GM15510 (cell line): ENCODE results near the gene KRTAP10-8.

Source experiments
- POLR2A ChIP-seq: IDR thresholded peaks from 3 replicates; pipeline ENCODE4 v1.6.1; 2011; ENCODE audit warnings: borderline replicate concordance; ENCODE audit not compliant: insufficient read length; ENCODE audit errors: extremely low read depth

Gene KRTAP10-8

DNA sequence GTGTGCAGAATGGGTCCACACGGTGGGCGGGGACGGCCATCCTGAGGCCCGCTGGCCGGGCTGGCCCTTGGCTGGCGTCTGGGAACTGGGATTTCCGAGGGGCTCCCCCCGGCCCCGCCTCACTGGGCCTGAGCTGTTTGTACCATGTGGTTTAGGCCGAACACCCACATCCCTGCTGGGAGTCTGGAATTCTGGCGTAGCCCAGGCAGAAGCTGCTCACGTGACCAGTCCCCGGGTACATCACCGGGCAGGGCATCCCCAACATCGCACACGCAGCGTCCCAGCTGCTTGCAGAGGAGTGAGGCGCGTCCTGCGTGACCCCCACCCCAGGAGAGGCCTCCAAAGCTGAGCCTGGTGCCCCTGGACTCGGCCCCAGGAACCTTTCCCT lies 9.4 kb upstream of the KRTAP10-8 start:
- TF ChIP-seq POLR2A: no peak

DNA sequence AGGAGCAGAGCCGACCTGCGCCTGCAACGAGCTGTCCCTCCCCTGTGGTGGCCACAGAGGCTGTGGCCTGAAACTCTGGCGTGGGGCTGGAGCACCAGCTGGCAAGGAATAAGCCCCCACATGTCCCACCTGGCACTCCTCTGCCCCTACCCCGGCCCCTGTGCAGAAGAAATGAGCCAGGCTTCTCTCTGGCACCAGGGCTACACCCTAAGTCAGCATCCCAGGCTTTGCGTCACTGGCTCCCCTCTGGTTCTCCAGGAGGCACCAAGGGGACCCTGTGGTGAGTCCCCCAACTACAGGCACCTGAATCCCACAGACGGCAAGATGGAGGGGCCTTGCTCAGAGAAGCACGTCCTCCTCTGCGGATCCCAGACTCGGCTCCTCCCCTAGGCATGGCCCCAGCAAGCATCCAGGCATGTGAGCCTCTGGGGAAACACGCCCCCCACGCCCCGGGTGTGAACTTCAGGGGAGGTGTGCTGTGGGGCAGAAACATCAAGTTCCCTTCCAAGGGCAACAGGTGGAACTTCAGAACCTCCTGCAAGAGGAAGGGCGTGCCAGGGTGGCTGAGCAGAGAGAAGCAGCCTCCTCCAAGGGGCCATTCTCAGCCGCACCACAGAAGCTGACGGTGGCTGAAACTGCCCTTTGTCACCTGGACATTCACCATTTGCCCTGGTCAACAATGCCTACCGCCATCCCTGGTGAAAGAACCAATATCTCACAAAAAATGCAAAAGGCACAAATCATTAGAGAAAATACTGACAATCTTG lies 8.6 kb upstream of the KRTAP10-8 start:
- no peak for TF ChIP-seq POLR2A

DNA sequence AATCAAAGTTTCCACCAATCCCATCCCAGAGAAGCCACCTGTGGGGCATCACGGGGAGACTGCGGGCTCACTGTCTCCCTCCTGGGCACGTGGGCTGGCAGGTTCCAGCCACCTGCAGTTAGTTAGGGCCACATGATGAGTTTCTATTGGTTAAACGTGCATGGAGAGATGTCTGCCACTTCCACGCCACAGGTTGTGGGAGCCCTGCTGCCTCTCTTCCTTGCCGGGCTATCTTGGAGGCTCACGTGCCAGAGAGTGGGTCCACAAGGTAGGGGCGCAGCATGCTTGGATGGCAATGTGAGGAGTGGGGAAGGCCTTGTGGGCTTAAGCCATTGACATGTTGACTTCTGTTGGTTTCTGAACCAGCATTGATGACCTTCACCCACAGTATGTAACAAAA lies 8.0 kb upstream of the KRTAP10-8 start:
- no peak for TF ChIP-seq POLR2A

DNA sequence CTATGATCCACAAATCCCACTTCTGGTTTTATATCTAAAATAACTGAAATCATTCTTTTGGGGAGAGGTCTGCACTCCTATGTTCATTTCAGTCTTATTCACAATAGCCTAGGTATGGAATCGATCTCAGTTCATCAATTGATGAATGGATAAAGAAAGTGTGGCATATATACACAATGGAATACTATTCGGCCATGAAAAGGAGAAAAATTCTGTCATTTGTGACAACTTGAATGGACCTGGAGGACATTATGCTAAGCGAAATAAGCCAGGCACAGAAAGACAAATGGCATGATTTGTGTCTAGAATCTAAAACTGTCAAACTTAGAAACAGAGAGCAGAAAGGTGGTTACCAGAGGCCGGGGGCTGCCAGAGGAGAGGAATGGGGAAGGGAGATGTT lies 5.4 kb upstream of the KRTAP10-8 start:
- TF ChIP-seq POLR2A: no peak

DNA sequence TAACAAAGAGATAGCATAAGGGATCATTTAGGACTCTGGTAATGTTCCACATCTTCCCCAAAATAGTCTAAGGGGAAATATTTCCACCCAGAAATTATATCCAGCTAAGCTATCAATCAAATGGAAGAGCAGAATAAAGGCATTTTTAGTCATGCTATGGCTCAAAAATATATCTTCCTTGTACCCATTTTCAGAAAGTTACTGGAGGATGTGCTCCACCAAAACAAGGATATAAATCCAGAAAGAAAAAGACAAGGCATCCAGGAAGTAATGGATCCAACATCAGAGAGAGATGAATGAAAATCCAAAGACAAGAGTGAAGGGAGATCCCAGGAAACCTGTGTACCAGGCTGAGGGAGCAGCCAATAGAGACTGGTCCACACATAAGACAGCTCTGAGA lies 2.7 kb upstream of the KRTAP10-8 start:
- no peak for TF ChIP-seq POLR2A

DNA sequence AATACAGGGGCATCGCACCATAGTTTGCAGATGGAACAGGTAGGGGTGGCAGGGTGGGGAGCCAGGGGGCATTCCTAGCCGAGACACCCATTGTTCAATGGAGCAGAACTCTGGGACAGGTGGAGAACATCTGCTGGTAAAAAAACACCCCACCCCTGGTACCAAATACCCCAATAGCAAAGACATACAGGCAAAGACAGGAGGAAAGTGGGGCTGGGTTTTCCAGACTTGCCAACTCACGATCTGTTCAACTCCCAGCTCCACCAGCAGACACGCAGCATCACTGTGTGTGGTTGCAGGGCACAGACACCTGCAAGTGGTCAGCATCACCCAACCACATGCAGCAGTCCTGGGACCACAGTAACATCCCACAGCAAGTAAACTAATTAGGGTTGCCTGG lies 328 bp upstream of the KRTAP10-8 start:
- TF ChIP-seq POLR2A: no peak

DNA sequence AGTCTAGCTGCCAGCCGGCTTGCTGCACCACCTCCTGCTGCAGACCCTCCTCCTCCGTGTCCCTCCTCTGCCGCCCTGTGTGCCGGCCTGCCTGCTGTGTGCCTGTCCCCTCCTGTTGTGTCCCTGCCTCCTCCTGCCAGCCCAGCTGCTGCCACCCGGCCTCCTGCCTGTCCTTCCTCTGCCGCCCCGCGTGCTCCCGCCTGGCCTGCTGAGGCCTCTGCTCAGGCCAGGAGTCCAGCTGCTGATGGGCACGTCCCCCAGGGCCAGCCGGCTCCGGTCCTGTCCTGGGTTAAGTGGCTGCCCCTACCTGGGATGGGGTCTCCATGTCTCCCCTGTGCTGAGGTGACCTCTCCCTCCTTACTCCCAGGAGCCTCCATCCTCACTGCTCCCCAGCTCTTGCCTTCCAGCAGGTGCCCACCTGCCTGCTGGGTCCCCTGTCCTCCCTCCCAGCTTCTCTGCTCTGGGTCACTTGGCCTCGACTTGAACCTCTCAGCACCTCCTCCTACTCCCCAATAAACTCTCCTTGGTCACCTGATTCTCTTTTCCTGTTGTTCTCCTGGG lies 870 bp downstream of the KRTAP10-8 start:
- no peak for TF ChIP-seq POLR2A

DNA sequence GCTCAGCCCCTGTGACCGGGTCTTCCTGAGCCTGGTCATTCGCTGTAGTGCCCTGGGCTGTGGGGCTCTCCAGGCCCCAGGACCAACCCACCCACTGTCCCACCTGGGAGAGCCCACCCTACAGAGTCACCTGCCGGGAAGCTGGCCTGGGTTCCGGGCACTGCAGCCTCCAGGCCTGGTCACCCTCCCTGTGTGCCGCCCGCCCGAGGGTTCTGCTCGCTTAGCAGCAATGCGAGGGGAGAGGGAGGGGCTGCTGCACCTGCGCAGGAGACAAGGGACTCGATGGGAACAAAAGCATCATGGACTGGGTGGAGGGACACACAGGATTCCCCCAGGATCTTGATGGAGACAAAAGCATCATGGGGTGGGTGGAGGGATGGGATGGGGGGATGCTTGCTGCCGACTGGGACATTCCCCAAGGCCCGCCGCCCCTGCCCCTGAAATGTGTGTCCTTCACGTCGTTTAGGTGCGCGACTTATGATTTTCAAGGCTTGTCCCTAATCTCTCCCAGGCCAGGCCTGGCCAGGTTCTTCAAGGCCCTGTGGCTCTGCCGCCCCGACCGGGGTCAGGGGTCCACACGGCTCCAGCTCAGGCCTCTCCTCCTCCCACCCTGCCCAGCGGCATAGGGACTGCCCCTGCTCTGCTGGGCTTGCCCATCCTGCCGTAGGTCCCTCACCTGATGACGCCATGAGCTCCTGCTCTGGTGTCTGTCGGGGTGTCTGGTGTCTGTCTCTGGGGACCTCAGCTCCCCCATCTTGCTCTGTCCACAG lies 1.7 kb downstream of the KRTAP10-8 start:
- no peak for TF ChIP-seq POLR2A

DNA sequence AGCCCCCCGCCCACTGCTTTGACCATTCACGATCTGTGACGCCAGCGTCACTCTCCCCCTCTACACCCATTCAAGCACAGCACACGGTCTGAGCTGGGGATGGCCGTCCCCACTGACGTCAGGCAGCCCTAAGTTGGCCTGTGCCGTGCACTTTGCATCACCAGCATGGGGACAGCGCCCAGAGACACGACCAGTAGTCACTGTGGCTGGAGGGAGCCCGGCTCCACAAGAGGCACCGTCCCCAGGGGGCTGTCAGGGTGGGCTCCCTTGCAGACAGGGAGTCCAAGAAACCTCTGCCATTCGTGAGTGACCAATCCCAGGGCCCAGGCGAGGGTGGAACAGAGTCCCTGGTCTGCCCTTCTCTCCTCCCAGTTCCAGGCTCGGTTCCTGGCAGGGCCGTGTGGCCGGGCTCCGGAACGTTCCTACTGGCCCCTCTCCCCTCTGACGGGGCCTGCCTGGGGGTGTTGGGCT lies 2.3 kb downstream of the KRTAP10-8 start:
- TF ChIP-seq POLR2A: no peak

DNA sequence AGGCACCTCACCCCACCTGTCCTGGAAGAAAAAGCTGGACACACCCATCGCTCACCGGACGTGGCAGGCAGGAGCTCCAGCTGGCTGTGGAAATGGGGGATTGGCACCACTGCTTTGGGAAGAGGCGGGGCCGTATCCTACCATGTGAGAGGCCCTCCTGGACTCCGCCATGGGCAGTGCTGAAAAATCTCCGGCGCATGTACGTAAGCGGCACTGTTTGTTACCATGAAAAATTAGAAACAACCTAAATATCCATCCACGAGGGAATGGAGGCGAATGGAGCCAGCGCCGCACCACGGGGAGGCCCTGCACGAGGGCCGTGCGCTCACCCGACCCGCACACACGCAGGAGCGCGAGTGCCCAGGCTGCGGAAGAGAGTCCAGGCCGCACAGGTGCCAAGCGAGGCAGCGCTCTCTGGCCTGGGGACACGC lies 3.1 kb downstream of the KRTAP10-8 start:
- TF ChIP-seq POLR2A: no peak

DNA sequence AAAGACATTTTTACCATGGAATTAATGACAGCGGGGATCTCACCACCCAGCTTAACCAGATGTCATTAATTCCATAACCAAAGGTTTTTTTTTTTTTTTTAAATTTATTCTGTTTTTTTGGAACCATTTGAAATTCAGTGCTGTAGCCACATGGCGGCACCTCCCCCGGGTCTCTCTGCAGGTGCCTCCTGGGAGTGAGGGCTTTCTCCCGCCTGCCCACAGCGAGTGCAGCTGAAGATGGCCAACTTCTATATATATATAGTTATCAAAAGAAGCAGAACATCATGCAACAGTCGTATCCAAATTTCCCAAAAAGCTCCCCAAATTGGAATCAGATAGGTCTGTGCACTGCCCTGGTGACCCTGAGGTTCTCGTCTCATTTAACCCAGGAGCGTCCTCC lies 3.6 kb downstream of the KRTAP10-8 start:
- TF ChIP-seq POLR2A: no peak

DNA sequence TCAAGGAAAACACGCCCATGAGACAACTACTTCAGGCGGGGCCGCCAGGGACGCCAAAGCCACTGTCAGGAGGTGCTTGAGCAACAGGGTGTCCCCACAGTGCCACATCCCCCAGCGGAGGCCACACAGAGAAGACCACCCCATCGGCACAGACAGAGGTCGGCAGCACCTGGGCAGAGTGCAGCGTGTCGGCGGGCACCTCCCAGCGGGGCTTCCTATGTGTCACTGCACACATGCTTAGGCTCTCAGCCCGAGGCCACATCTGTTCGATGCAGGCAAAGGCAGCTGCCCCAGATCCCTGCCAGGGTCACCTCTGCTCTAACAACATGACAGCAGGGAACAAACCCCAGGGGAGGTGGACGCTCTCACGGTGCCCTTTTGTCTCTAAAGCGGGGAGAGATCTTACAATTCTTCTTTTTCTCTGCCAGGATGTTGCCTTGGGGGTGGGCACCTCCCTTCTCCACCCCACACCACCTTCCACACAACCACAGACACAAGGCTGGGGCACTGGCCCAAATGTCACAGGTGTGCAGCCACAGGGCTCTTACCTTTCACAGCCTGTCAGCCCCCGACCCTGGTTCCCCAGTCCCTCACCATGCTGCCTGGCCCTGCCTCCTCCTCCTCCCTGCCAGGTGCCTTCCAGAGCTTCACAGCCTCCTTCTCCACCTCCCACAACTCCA lies 4.2 kb downstream of the KRTAP10-8 start:
- no peak for TF ChIP-seq POLR2A

DNA sequence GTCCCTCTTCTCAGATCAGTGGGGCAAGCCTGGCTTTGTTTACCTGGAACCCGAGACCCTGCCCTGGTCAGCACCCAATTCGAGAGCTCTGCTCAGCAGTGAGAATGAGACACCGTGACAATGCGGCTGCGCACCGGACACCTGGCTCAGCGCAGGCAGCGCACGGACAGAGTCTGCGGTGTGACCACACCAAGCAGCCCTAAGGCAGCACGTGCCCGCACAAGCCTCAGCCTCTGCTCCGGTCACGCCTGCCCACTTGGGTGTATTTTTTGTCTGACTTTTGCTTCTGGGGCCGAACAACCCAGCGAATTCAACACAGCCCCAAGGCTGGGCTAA lies 4.7 kb downstream of the KRTAP10-8 start:
- no peak for TF ChIP-seq POLR2A

DNA sequence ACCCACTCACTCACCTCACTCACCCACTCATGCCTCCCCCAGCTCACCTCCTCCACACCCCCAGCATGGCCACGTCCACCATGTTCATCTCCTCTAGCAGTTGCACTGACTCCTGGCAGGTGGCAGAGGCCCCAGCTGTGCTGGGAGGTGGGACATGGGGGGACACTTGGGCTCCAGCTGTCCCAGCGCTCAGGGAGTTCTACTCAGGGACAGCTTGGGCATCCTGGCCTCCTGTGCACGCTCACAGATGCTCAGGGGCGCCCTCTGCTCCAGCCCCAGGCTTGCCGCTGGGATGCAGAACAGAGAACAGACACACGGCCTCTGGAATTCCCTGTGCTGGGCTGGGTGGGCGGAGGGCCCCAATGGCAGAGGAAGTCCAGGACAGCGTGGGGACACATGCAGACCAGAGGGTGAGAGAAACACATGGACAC lies 5.2 kb downstream of the KRTAP10-8 start:
- no peak for TF ChIP-seq POLR2A

DNA sequence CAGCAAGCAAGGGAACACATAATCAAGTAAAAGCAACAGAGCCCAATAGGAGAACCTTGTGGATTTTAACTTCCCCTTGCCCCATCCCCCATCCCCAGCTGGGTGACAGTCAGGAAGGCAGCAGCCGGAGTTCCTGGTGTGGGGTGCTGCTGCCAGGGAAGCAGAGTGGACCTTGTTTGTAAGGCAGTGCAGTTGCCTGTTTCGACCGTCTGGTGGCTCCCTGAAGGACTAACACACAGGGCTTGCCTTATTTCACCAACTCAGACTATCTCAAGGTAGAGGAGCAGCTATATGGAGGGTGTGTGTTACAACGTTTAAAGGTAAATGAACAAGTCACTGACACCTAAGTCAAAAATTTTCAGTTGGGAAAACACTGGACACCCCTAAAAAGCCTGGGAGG lies 6.6 kb downstream of the KRTAP10-8 start:
- no peak for TF ChIP-seq POLR2A
